GM19351 (cell line): ENCODE data around the gene SSR3.
A peak's percentile ranks its signal among the peaks of the same experiment; 100 is the strongest.
"Not testable (repeated sequence)": the region's sequence is repeated elsewhere in the genome, so short reads cannot be mapped to it uniquely, and the experiment has no call there.

Experiments
- ATAC-seq: cut with Tn5 transposase; IDR thresholded peaks from one replicate; pipeline ENCODE4 v1.9.1; 2021; ENCODE audit warnings: mild to moderate bottlenecking, moderate library complexity; ENCODE audit not compliant: unreplicated experiment

Gene SSR3

DNA sequence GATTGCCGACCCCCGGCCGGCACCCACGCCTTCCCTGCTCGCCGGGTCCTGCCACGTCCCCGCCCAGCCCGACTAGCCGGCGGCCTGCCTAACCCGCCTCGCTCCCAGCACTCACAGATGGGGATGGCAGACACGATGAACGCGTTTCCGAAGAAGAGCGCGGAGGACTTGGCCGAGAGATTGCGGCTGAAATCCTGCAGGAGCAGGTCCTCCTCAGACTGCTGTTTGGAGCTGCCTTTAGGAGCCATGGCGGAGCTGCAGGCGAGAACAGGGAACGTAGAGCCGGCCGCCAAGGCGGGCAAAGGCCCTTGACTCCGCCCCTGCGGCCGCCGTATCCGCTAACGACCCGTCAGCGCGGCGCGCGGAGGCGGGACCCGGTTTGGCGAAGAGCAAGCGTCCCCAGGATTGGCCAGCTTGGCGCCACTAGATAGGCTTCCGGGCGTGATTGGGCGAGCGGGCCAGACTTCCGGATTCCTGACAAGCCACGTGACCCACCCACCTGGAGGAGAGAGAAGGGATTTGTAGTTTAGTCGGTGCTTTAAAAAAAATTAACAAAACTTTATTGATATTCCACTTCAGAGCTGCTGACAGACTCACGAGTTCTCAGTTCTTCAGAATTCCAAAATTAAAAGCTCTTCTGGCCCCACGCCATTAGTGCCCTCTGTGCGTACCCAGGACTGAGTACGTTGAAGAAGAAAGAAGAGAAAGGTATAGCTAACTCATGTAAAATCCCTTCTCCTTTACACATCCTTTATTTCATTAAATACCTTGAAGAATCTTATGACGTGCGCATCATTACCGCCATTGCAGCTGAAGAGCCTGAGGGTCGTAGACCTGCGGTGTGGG lies at the start of gene SSR3:
SSR3 (minus strand) TSS at position 276 of the 846 bp plus-strand sequence; CDS start at position 248, 28 bp downstream.
- peak; percentile 99 for ATAC-seq

DNA sequence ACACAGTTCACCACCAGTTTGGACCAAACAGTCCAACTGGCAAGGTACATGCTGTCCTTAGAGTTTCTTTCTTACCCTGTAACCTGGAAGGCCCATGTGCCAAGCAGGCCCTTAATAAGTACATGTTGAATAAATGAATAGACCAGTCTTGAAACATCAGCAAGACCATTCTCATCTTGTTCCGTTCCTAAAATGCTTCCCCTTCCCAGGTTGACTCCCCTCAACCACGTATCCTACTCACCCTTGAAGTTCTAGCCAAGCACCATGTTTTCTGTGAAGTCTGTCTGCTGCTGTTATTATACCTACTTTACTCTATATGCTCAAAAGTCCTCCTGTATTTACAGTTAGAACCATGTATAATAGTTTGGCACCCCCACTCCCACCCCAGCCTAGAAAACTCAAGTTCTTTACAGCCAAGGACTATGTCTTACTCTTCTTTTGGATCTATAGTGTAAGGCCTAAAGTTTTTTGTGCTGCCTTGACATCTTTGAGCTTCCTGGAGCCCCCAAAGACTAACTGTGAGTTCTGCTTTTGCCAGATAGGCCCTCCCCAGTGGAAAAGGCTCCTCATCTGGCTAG lies 49.2 kb upstream of the SSR3 start:
- no peak for ATAC-seq

DNA sequence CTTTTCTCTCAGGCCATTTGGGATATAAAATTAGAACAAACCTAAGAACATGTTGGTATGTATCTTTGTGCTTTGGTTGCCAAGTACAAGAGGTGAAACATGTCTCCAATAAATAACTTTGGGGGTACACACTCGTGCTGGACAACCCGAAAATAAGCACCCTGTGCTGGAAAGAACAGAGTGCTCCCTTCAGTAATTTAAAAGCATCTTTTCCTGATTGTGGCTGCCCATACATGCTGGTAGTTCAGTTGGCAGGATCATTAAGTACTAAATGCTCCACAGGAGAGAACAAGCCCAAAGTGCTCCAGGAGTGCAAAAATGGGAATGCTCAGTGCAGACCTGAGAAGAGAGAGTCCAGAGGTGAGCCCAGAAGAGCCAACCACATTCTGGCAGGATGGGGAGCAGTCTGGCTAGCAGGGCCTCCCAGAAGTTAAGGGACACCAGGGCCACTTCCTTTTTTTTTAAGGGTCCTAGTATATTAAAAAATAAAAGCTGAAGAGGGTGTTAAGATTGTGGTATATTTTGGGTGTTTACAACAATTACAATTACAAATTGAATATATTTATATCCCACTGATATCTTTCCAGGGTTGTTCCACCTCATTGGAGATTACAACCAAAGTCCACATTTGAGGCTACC lies 48.6 kb upstream of the SSR3 start:
- ATAC-seq: no peak

DNA sequence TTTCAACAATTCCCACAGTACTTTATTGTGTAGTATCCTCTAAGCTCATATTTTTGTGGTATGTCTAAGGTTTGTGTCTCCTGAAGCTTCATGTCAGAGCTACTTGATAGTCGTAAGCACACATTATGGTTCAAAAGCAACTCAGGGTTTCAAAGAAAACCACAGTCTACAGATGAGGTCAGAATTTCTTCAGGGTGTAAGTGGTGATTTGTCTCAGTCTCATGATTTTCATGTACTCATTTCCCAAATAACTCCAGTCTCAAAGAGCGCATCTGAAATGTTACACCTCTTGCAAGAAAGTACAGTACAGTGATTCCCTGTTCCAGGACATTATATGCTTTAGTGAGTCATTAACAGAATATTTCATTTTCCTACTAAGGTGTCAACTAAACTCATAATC lies 47.5 kb upstream of the SSR3 start:
- ATAC-seq: peak; percentile 66

DNA sequence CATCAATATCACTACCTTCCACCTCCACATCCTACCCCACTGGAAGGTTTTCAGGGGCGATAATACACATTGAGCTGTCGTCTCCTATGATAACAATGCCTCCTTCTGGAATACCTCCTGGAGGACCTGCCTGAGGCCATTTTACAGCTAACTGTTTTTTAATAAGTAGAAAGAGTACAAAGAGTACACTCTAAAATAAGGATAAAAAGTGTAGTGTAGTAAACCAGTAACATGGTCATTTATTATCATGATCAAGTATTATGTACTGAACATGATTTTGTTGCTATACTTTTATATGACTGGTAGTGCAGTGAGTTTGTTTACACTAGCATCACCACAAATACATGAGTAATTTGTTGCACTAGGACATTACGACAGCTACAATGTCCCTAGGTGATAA lies 46.6 kb upstream of the SSR3 start:
- ATAC-seq: no peak

DNA sequence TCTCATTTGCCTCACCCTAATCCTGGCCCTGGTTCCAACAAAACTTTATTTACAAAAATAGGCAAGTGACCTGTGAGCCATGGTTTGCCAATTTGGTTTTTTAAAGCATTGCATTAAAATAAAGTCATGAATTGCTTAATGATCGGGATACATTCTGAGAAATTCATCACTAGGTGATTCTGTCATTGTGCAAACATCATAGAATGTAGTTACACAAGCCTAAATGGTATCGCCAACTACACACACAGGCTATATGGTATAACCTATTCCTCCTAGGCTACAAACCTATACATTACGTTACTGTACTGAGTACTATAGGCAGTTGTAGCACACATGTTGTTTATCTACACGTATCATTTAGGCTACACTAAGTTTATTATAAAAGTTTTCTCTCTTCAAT lies 45.9 kb upstream of the SSR3 start:
- no peak for ATAC-seq

DNA sequence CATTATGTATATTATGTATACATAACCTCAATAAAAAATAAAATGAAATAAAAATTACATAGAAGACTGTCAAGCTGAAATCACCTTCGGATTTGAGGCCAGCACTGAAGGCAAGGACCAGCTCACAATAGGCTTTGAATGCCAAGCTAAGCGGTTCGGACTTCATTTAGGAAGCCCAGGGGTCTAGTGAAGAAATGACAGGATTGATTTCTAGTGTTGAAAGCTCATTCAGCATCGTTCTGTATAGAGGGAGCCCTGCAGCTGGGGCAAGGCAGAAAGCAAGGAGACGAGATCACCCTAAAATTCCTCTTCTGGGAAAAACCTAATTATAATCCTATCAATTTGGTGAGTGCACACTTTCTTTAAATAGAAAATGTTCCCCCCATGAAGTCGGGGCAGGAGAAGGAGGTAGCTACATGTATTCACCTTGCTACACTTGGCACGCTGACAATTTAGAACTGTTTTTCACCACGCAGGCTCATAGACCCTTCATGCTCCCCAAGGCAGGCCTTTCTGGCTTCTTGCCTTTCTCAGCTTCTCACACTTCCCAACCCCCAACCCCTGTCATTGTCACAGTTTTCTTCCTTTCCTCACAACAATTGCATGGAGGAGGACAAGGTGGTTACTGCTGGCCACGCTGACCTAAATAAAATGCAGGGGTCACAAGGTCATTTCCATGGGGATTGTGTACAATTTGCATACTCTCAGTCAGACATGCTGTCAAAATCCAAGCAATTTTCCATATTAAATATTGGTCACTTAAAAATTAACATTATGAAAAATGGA lies 44.4 kb upstream of the SSR3 start:
- ATAC-seq: no peak

DNA sequence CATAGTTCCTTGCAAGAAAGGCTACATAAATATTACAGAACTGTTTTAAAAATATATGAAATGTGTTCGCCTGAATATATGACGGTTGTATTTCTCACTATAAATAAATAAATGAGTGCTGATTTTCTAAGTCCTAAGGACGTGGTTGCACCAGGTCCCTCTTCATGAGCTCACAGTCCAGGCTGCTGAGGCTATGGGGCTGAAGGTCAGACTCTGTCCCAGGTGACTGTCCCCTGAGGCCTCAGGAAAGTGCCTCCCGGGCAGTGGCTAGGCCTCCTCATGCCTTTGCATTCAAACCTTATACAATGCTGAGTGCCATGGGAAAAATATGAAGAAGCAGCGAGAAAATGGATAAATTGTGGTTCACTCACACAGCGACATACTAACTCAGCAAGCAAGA lies 43.5 kb upstream of the SSR3 start:
- ATAC-seq: no peak

DNA sequence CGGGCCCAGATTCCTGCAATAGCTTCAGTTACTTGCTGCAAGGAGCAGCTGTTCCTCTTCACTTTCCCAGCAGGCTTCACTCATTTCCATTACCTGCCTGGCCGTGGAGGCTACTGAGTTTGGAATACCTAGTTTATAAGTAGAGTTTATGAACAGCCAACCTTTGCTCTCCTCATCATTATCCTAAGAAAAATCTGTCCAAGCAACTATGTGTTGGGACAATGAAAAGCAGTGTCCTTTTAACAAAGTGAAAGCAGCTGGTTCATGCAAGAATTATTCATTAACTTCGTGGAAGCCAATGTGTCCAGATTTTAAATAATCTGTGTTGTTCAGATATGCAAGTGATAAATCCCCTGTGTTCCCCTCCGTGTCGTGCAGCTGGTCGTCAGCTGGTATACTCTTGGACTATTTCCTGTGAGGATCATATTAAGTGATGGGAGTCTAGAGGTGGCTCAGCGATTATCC lies 39.3 kb upstream of the SSR3 start:
- ATAC-seq: no peak

DNA sequence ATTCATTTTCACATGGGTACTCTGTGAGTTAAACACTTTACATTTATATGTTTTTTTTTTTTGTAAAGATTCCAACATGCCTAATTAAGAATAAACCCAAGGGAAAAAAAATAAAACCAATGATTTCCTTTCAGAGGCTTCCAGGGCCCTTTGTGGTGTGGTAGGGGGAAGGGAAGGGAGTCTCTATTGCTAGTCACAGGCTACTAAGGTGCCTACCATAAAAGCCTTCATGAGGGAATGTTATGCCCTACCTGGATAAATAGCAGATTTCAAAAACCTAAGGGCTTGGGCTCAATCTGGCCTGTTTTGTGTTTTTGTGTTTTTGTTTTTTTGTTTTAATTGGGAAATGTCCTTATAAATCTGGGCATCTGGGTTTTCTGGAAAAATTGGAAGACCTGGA lies 38.9 kb upstream of the SSR3 start:
- no peak for ATAC-seq

DNA sequence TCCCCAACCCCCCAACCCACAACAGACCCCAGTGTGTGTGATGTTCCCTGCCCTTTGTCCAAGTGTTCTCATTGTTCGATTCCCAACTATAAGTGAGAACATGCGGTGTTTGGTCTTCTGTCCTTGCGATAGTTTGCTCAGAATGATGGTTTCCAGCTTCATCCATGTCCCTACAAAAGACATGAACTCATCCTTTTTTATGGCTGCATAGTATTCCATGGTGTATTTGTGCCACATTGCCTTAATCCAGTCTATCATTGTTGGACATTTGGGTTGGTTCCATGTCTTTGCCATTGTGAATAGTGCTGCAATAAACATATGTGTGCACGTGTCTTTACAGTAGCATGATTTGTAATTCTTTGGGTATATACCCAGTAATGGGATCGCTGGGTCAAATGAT lies 34.9 kb upstream of the SSR3 start:
- ATAC-seq: not testable (repeated sequence)

DNA sequence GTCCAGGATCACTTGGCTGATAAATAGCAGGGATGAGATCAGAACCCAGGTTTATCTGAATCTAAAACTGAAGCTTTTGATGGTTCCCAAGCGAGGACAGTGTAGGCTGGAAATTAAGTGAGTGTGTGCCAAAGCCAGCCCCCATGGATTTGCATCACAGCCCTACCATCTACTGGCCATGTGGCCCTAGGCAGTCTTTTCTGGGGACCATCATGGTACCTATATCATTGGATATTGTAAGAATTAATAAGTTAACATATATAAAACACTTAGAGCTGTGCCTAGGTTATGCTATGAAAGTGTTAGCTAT lies 32.8 kb upstream of the SSR3 start:
- ATAC-seq: peak; percentile 22

DNA sequence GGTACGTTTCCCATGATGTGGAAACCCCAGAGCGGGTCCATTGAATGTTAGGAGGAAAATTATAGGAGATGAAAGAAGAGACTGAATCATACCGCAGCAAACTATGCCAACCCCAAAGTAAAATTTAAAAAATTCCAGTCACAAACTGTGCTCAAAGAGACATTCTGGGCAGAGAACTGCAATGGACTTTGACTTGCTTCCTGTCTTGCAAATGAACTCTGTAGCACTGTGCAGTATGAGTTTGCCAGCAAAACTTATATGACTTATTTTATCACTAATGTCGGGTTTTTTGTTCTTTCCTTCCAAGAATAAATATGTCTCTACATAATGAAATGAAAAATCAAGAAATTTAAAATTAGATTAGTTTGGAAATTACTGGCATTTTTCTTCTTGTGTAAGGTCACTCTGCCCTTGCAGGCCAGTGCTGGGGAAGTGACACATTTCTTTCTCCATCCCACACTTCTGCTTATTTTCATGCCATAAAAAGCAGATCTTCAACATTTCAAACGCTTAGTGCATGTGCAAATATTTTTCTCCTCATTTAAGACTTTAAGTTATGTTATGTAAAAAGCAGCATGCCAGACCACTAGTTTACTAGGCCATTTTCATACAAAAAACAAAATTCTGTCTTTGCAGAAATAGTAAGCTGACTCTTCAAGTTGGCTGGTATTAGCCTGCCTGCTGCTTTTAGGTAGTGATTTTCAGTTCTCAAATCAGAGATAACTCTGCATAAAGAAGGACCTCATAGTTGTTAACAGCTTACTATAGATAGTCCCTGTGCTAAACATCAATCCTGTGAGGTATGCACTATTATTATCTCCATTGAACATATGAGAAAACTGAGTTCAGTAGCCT lies 32.2 kb upstream of the SSR3 start:
- ATAC-seq: peak; percentile 64

DNA sequence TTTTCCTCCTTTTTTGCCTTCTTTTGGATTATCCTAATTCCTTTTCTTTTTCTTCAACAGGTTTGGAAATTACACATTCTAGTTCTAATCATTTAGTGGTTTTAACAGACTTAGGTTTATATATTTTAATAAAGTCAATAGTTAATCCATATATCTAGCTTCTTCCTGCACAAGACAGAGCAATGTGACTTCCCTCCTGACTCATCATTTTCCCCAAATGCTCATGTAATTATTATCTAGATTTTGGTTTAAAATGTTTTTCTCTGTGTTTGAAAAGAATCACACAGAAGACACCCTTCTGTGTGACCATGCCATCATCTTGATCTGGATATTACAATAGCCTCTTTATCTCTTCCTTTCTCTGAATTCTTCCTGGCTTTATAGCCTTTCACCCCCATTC lies 28.6 kb upstream of the SSR3 start:
- no peak for ATAC-seq

DNA sequence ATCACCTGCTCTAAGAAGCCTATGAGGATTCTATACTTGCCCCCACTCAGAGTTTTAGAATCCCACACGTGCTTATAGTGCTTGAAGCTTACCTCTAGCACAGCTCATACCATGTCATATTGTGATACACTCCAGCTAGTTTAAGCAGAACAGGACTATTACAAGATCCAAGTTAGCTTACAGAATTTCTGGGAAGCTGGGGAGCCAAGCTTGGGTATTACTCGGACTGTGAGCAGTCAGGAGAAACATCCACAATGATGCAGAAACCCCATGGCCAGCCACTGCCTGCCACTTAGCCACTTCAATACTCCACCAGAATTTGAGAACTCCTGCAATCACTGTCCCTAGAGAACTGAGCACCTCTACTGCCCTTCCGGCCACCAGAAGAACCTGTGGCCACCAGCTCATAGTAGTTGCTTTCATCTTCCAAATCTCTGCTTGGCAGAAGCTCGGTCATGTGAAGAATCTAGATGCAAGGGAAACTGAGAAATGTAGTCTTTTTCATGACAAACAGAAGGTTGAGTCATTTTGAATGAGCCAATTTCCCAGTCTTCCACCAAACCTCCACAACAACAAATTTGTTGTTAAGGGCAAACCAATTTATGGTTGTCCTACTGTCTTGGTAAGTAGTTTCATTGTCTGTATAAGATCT lies 27.7 kb upstream of the SSR3 start:
- peak; percentile 53 for ATAC-seq

DNA sequence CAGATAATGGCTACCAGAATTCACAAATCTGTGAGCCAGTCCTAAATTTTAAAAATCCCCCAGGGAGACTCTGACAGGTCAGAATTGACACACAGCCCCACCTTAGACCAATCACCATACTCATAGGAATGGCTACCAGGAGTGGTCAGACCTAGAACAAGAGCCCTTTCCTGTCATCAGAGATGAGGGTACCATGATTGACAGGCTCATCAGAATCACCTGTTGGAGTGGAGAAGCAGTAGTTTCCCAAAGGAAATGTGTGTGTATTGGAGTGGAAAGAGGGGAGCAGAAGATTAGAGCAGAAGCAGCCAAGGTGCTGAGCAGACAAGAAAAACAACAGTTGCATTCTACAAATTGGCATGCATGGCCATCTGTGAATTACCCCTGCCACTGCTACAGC lies 27.0 kb upstream of the SSR3 start:
- no peak for ATAC-seq

DNA sequence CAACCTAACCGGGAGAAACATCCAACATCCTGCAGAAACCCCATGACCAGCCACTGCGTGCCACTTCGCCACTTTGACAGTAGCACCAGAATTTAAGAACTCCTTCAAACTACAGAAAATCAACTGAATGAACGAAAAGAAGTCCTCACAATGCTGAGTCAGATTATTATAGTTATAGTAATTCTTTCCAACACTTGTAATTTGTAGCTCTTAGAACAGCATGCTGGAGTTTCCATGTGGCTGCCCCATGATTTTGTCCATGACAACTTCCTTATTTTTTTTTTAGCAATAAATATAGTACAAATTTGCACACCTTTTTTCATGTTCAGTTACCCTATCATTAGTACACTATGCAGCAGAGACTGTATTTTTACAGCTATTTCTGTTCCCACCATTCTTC lies 26.1 kb upstream of the SSR3 start:
- ATAC-seq: no peak

DNA sequence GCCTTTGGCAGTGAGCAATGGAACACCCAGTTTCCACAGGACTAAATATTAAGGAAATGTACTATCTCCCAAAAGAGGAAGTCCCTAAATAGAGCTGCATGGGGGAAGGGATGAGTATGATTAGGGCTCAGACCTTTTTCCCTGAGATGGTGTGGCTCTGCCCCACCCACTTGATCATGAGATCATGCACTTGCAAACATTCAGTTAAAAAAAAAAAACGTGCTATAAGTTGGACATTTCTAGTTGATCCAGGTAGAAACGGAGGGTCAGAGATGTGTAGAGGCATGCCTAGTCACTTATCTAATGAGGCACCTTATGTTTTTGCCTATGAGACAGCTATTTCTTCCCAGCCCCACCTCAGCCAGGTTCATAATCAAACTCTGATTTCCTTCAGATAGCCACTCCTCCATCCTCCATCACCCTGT lies 24.5 kb upstream of the SSR3 start:
- no peak for ATAC-seq

DNA sequence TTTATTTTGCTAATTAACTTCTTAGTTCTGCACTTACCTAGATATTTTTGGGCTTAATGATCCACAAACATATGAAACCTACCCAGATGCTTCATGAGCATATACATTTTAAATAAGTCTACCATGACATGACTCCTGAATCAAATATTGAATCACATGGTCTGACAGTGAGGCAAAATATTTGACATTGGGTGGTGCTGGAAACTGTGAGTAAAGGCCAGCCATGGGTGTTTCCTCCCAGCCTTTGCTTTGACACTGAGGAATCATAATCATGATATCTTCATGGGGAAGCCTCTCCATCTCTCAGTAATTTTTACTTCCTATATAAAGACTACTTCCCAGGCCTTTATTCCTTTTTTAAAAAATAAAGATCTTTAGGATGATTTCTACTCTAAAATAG lies 22.8 kb upstream of the SSR3 start:
- no peak for ATAC-seq
